Stimulated activated CD4-positive, alpha-beta T cell treated with anti-CD3 and anti-CD28 coated beads, TNF-alpha, amount 100 ng/mL, for 4 hours (primary cell): ENCODE measurements around the gene ZNF598.
"Not testable (repeated sequence)": the region's sequence is repeated elsewhere in the genome, so short reads cannot be mapped to it uniquely, and the experiment has no call there.

ENCODE experiments used
- DNase-seq, 3 experiments: peaks; one replicate each; pipeline ENCODE4 v3.0.0-alpha.2; 2020; ENCODE audit warnings: low read depth in 3 of 3

ZNF598 gene

GRCh38 chr16:1959269-1960039 is 50.2 kb downstream of the ZNF598 start, which contains the start of gene NDUFB10:
Gene NDUFB10, plus strand, starts transcription at chr16:1959538. Its CDS starts 87 bp downstream, at chr16:1959625.
- DNase-seq: peak; percentile 81 to 88 (median 84)

- no peak for DNase-seq
Measured at GRCh38 chr16:1958715-1959268, 50.8 kb downstream of the ZNF598 start.

- DNase-seq: not testable (repeated sequence)
Measured at GRCh38 chr16:1958143-1958491, 51.5 kb downstream of the ZNF598 start.

GRCh38 chr16:1957434-1958142 is 52.0 kb downstream of the ZNF598 start:
- DNase-seq: not testable (repeated sequence)

- DNase-seq: no peak
Measured at GRCh38 chr16:1953734-1954133, 55.9 kb downstream of the ZNF598 start.

GRCh38 chr16:1950559-1950958 is 59.1 kb downstream of the ZNF598 start:
- DNase-seq: no peak

- no peak for DNase-seq
Measured at GRCh38 chr16:1950047-1950446, 59.6 kb downstream of the ZNF598 start.

- DNase-seq: no peak
Measured at GRCh38 chr16:1949507-1949906, 60.1 kb downstream of the ZNF598 start.
